Erythroblast (primary cell): ENCODE data around the gene NLRC5.

Experiments
- GATA1 ChIP-seq: IDR thresholded peaks from 2 replicates; pipeline ENCODE4 v1.6.1; 2011; ENCODE audit warnings: low read depth, mild to moderate bottlenecking, control low read depth, low read length, moderate library complexity
- POLR2A ChIP-seq: IDR thresholded peaks from 2 replicates; pipeline ENCODE4 v1.6.1; 2011; ENCODE audit warnings: mild to moderate bottlenecking, low read length

DNA sequence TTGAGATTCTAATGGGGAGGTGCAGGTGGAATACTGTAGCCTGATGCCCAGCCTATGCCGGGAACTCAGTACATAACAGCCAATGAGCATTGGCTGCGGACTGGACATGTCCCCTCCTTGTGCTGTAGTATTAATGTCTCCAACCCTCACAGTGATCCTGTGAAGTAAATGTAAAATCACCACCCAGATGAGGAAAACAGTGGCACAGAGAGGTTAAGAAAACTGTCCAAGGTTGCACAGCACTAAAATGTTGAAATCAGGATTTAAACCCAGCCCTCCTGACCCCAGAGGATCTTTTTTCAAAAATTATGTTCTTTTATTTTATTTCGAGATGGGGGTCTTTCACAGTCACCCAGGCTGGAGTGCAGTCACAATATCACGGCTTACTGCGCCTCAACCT is 7.9 kb downstream of the NLRC5 start:
- TF ChIP-seq POLR2A, result no peak
- TF ChIP-seq GATA1, result no peak
